Activated T-helper 1 cell treated with anti-CD3 and anti-CD28 coated beads, Interleukin-12 subunit alpha, Interleukin-12 subunit beta, Interleukin-2, Interleukin-4 antibody, amounts not matched to agents 30 ng/mL and 10 ng/mL and 1 ng/mL, durations not matched to agents 14 hours and 24 hours and 36 hours (primary cell): Measurements from ENCODE around the gene CASS4. TPM values are rescaled to one million over a fixed set of nuclear protein-coding genes. Genes with fewer than 3 reads are reported as not detected.

Experiments
- DNase-seq: peaks from one replicate; pipeline ENCODE4 v3.0.0; 2021; ENCODE audit warnings: low spot score
- H3K27ac Mint-ChIP-seq: one replicate; pipeline ENCODE4 v1.8.0; 2021; ENCODE audit warnings: mild to moderate bottlenecking, mixed read lengths
- H3K27me3 Mint-ChIP-seq: one replicate; pipeline ENCODE4 v1.8.0; 2022; ENCODE audit warnings: mild to moderate bottlenecking, moderate library complexity, mixed read lengths; ENCODE audit not compliant: insufficient read depth
- H3K36me3 Mint-ChIP-seq: one replicate; pipeline ENCODE4 v1.8.0; 2021; ENCODE audit warnings: low read depth, mixed read lengths
- H3K4me1 Mint-ChIP-seq: one replicate; pipeline ENCODE4 v1.8.0; 2021; ENCODE audit warnings: low read depth, mixed read lengths
- H3K4me3 Mint-ChIP-seq: one replicate; pipeline ENCODE4 v1.8.0; 2021; ENCODE audit warnings: mild to moderate bottlenecking, moderate library complexity, mixed read lengths
- H3K9me3 Mint-ChIP-seq: one replicate; pipeline ENCODE4 v1.8.0; 2021; ENCODE audit warnings: mixed read lengths
- intact Hi-C: fragments of 100-400 bp; cut with micrococcal nuclease; formaldehyde crosslinking; loops from one replicate; pipeline ENCODE4 v1.15.1; 2024
- total RNA-seq: library from RNA; stranded (reverse); gene quantifications from 2 replicates; pipeline ENCODE4 v1.2.3, GENCODE V29; 2022

Gene CASS4
- total RNA-seq, 1 donor from 2014 or later = 6.7 TPM

GRCh38 chr20:56429502-56429901, 17.4 kb downstream of the CASS4 start:
- peaks cover 24% of the 10 kb centered on the region for H3K36me3 Mint-ChIP-seq
- intact Hi-C loops = loop anchor here (1.0 kb wide), 2 partner anchors 10 to 11 kb away; no protein-coding TSS in a partner anchor
- H3K27me3 Mint-ChIP-seq = no peaks in the 10 kb centered on the region
- peak overlapping the region; percentile 73 for H3K4me3 Mint-ChIP-seq
- DNase-seq = no peak
- peaks cover 59% of the 10 kb centered on the region for H3K4me1 Mint-ChIP-seq
- peak overlapping the region; percentile 94 for H3K27ac Mint-ChIP-seq
- H3K9me3 Mint-ChIP-seq = peaks cover 4% of the 10 kb centered on the region

DNA sequence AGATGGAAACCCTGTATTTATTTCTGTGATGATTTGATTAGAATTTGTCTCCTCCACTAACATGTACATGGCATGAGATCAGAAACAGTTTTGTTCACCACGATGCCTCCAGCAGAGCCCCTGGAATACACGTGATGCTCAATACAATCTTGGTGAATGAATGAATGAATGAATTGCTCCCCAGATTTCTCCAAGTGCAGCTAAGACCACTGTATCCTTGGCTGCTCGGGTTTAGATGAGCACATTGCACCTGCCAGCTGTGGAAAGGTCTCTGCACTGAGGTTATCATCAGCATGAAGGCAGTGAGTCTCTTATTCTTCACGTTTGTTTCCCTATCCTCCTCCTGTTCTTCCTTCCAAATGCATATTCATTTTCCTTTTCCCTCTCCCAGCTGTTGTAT, 17.9 kb downstream of the CASS4 start:
- peaks cover 61% of the 10 kb centered on the region for H3K4me1 Mint-ChIP-seq
- H3K4me3 Mint-ChIP-seq = peak overlapping the region; percentile 73
- peaks cover 25% of the 10 kb centered on the region for H3K36me3 Mint-ChIP-seq
- peaks cover 4% of the 10 kb centered on the region for H3K9me3 Mint-ChIP-seq
- no peaks in the 10 kb centered on the region for H3K27me3 Mint-ChIP-seq
- peak overlapping the region; percentile 94 for H3K27ac Mint-ChIP-seq
- DNase-seq = no peak
- intact Hi-C loops = loop anchor here (1.0 kb wide), 2 partner anchors 10 to 11 kb away; no protein-coding TSS in a partner anchor

- no peaks in the 10 kb centered on the region for H3K27me3 Mint-ChIP-seq
- peaks cover 4% of the 10 kb centered on the region for H3K9me3 Mint-ChIP-seq
- H3K36me3 Mint-ChIP-seq = peaks cover 27% of the 10 kb centered on the region
- intact Hi-C loops = no loop called here
- peak overlapping the region; percentile 73 for H3K4me3 Mint-ChIP-seq
- peak overlapping the region; percentile 94 for H3K27ac Mint-ChIP-seq
- peaks cover 64% of the 10 kb centered on the region for H3K4me1 Mint-ChIP-seq
- DNase-seq = no peak
Measured at GRCh38 chr20:56430461-56430860, 18.4 kb downstream of the CASS4 start.

GRCh38 chr20:56430957-56431356, 18.9 kb downstream of the CASS4 start:
- peaks cover 64% of the 10 kb centered on the region for H3K4me1 Mint-ChIP-seq
- no peak for DNase-seq
- no peaks in the 10 kb centered on the region for H3K27me3 Mint-ChIP-seq
- peaks cover 27% of the 10 kb centered on the region for H3K36me3 Mint-ChIP-seq
- H3K4me3 Mint-ChIP-seq = no peak overlapping the region
- intact Hi-C loops = no loop called here
- H3K27ac Mint-ChIP-seq = peak overlapping the region; percentile 94
- peaks cover 4% of the 10 kb centered on the region for H3K9me3 Mint-ChIP-seq

DNA sequence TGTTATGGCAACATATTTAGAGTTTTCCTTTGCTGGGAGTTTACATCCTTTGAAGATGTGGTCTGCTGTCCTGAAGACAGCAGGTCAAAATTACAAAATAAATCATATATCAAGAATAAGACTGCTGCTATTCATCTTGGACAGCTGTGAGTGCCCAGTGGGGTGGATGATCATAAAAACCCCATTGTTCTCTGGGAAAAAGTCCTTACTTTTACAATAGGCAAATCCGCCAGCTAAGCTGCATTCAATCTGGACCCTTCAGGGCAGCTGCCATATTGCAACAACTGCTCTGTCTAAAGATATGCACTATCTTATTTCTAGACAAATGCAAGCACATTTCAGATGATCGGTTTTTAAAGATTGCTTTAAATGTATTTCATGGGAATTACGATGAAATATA, 19.4 kb downstream of the CASS4 start:
- Mint-ChIP-seq H3K9me3 (peaks cover 4% of the 10 kb centered on the region), H3K27me3 (no peaks in the 10 kb centered on the region), H3K4me1 (peaks cover 64% of the 10 kb centered on the region), H3K27ac (no peak overlapping the region), H3K36me3 (peaks cover 27% of the 10 kb centered on the region), H3K4me3 (no peak overlapping the region)
- intact Hi-C loops = no loop called here
- DNase-seq = no peak

DNA sequence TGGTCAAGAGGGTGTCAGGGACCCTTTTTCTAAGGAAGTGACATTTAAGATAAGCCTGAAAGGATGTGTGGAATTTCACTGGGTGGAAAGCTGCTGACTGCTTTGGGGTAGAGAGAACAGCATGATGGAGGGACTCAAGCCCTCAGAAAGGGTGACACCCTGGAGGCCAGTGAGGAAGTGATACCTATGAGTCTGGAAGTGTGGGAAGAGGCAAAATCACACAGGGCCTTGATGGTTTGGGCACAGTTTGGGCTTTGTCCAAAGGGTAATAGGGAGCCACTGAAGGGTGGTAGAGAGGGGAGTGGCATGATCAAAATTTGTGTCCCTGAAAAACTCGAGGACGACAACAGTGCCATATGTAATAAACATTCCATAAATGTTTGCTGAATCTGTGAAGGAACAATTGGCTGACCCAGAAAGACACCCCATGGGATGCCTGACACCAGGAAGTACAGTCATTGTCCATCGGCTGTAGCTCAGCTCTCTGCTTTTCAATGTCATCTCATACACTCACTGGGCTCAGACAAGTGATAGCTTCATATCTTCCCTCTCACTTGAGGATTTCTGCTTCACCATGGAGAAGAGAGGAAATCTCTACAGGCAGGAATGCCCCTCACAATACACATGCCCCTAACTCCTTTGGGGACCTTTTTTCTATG, 21.3 kb downstream of the CASS4 start:
- peaks cover 32% of the 10 kb centered on the region for H3K36me3 Mint-ChIP-seq
- intact Hi-C loops = no loop called here
- peak overlapping the region; percentile 21 for H3K4me3 Mint-ChIP-seq
- peak overlapping the region; percentile 78 for H3K27ac Mint-ChIP-seq
- DNase-seq = no peak
- no peaks in the 10 kb centered on the region for H3K27me3 Mint-ChIP-seq
- peaks cover 67% of the 10 kb centered on the region for H3K4me1 Mint-ChIP-seq
- peaks cover 4% of the 10 kb centered on the region for H3K9me3 Mint-ChIP-seq

- Mint-ChIP-seq H3K4me1 (peaks cover 67% of the 10 kb centered on the region), H3K27me3 (no peaks in the 10 kb centered on the region), H3K27ac (peak overlapping the region; percentile 78), H3K36me3 (peaks cover 32% of the 10 kb centered on the region), H3K4me3 (no peak overlapping the region), H3K9me3 (peaks cover 4% of the 10 kb centered on the region)
- intact Hi-C loops = no loop called here
- DNase-seq = no peak
Measured at GRCh38 chr20:56433880-56434255, 21.8 kb downstream of the CASS4 start.

DNA sequence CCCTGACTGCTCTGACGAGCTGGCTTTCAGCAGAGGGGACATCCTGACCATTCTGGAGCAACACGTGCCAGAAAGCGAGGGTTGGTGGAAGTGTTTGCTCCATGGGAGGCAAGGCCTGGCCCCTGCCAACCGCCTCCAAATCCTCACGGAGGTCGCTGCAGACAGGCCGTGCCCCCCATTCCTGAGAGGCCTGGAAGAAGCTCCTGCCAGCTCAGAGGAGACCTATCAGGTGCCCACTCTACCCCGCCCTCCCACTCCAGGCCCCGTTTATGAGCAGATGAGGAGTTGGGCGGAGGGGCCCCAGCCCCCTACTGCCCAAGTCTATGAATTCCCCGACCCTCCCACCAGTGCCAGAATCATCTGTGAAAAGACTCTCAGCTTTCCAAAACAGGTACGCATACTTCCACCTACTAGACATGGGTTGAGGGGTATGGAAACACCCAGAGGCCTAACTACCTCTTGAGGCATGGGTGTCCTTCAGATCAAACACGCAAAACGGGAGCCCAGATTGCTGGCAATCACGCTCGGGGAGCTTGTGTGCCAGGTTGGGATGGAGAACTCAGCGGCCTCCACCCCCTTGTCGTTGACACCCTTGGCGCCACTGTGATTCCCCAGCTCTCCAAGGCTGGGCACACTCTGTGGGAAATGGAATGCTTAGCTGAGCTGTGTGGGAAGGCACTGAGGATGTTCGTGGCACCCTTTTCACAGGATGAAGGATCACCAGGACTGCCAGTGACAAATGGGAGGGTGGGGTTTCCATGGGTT, 25.3 kb downstream of the CASS4 start:
- Mint-ChIP-seq H3K4me3 (no peak overlapping the region), H3K9me3 (no peaks in the 10 kb centered on the region), H3K27me3 (no peaks in the 10 kb centered on the region), H3K4me1 (peaks cover 72% of the 10 kb centered on the region), H3K27ac (peak overlapping the region; percentile 29), H3K36me3 (peaks cover 27% of the 10 kb centered on the region)
- no peak for DNase-seq
- intact Hi-C loops = no loop called here

DNA sequence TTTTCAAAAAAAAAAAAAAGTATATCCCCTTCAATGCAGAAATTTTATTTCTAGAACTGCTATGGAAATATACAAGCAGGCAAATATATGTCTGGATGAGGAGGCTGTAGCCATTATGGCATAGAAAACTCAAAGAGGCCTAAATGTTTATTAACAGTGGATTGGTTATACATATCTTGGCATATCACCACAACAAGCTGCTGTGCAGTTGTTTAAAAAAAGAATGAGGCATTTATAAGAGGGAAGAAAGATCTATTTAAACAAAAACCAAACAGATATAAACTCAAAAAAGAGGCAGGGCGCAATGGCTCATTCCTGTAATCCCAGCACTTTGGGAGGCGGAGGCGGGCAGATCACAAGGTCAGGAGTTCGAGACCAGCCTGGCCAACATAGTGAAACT, 26.2 kb downstream of the CASS4 start:
- peaks cover 74% of the 10 kb centered on the region for H3K4me1 Mint-ChIP-seq
- H3K27ac Mint-ChIP-seq = peak overlapping the region; percentile 55
- no peaks in the 10 kb centered on the region for H3K27me3 Mint-ChIP-seq
- no peaks in the 10 kb centered on the region for H3K9me3 Mint-ChIP-seq
- H3K4me3 Mint-ChIP-seq = no peak overlapping the region
- DNase-seq = no peak
- H3K36me3 Mint-ChIP-seq = peaks cover 30% of the 10 kb centered on the region
- intact Hi-C loops = no loop called here

DNA sequence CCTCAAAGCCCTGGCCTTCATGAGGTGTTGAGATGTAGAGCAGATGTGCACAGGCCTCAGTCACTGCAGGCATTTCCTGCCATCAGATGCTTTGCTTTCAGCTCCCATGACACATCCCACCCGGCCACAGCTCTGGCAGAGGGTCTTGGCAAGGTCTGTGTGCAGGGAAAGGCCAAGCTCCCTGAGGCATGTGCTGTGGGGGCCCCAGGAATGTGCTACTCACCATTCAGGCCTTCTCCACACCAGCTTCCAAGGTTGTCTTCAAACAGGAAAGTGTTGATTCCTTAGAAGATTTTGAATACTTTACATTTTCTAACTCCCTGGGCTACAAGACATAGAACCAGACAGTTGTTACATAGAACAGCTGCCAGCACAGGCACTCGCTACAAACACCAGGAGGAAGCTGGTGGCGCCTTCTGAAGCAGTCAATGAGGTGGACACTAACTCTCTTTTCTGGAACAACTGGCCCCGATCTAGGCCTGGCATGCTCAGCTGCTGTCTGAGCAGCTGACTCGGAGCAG, 27.8 kb downstream of the CASS4 start:
- no peak for DNase-seq
- Mint-ChIP-seq H3K4me1 (peaks cover 71% of the 10 kb centered on the region), H3K27ac (peak overlapping the region; percentile 97), H3K9me3 (no peaks in the 10 kb centered on the region), H3K4me3 (peak overlapping the region; percentile 64), H3K36me3 (peaks cover 25% of the 10 kb centered on the region), H3K27me3 (peaks cover 3% of the 10 kb centered on the region)
- intact Hi-C loops = loop anchor here (1.0 kb wide), 5 partner anchors 11 to 40 kb away; partner anchors contain the start of gene RTF2

GRCh38 chr20:56440346-56441007, 28.4 kb downstream of the CASS4 start:
- Mint-ChIP-seq H3K4me1 (peaks cover 68% of the 10 kb centered on the region), H3K9me3 (no peaks in the 10 kb centered on the region), H3K27ac (peak overlapping the region; percentile 97), H3K36me3 (peaks cover 23% of the 10 kb centered on the region), H3K4me3 (peak overlapping the region; percentile 64), H3K27me3 (peaks cover 3% of the 10 kb centered on the region)
- peak; percentile 66 for DNase-seq
- intact Hi-C loops = loop anchor here (1.0 kb wide), 5 partner anchors 11 to 40 kb away; partner anchors contain the start of gene RTF2

DNA sequence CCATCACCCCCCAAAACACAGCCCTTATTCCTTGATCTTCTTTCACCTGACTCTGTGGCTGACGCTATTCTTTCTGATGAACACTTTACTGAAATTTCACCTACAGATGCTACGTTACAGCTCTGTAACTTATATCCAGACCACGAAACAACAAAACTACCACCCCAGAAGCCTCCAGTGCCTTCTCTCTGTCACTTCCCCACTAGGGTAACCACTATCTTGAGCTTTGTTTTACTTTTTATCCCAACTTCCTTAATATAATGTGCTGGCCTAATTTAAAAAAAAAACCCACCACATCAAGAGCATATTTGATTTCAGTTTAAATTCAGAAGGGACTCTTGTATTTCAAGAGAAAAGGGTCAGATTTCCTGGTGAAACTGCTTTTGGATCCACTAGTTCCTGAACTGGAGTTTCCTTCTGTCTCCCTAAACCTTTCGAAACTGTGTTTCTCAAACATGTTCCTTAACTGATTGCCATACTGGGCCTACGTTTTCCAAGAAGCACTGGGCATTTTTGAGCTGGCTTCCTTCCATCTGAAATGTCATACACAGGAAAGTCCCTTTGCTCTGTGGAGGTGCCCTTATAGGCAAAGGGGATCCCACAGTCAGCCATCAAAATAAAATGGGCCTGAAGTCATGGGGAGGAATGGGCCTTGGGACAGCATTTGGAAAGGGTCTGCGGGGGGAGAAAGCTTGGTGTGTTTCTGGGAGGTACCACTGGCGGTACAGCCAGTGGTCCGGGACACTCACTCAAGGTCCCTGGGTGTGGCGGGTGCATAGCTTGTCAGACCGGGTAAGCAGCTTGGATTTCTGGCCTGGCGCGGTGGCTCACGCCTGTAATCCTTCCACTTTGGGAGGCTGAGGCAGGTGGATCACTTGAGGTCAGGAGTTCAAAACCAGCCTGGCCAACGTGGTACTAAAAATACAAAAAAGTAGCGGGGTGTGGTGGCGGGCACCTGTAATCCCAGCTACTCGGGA, 30.6 kb downstream of the CASS4 start:
- intact Hi-C loops = no loop called here
- peak overlapping the region; percentile 83 for H3K27ac Mint-ChIP-seq
- H3K36me3 Mint-ChIP-seq = peaks cover 23% of the 10 kb centered on the region
- DNase-seq = no peak
- H3K27me3 Mint-ChIP-seq = peaks cover 3% of the 10 kb centered on the region
- peak overlapping the region; percentile 40 for H3K4me3 Mint-ChIP-seq
- peaks cover 59% of the 10 kb centered on the region for H3K4me1 Mint-ChIP-seq
- H3K9me3 Mint-ChIP-seq = no peaks in the 10 kb centered on the region
